SU-DHL-6 (cell line): ENCODE measurements around the gene GALNT17.

ENCODE experiments used
- CTCF ChIP-seq: fragments of 200-600 bp; sonication (generic); IDR thresholded peaks from one replicate; pipeline ENCODE4 v1.5.1; 2017; ENCODE audit warnings: antibody characterized with exemption, mild to moderate bottlenecking, low read length, moderate library complexity; ENCODE audit not compliant: insufficient read depth, poor library complexity, severe bottlenecking
- EZH2phosphoT487 ChIP-seq: fragments of 200-600 bp; sonication (generic), shearing (Covaris generic); conservative IDR thresholded peaks from 2 replicates; pipeline ENCODE4 v1.6.1; 2018; ENCODE audit warnings: mild to moderate bottlenecking, antibody characterized with exemption, low read length, moderate library complexity, mixed read lengths

- TF ChIP-seq CTCF, result no peak
- TF ChIP-seq EZH2phosphoT487, result no peak
These were observed 123.7 kb downstream of the GALNT17 start for GRCh38 chr7:71255537-71256178.
